Right atrium auricular region (tissue), 2 donors: ENCODE results near the gene CEP128. TPM values are rescaled to one million over a fixed set of nuclear protein-coding genes. Genes with fewer than 3 reads are reported as not detected.

Source experiments
- DNase-seq: peaks from one replicate; pipeline ENCODE4 v3.0.0-alpha.2; 2019; ENCODE audit warnings: low spot score
- H3K27ac ChIP-seq, 2 donors: fragments of 200-600 bp; sonication (generic); 1 replicate in 1 of 2; 2 replicates in 1 of 2; pipeline ENCODE4 v1.5.1; 2016 to 2019
- H3K27me3 ChIP-seq, 2 donors: fragments of 200-600 bp; sonication (generic); one replicate each; pipeline versions ENCODE4 v1.5.1 to v1.6.0; 2017 to 2019
- H3K36me3 ChIP-seq: fragments of 200-600 bp; sonication (generic); one replicate; pipeline ENCODE4 v1.5.1; 2016
- H3K4me1 ChIP-seq, 2 donors: fragments of 200-600 bp; sonication (generic); one replicate each; pipeline versions ENCODE4 v1.5.1 to v1.6.0; 2017 to 2019
- H3K4me3 ChIP-seq, 2 donors: fragments of 200-600 bp; sonication (generic); 1 replicate in 1 of 2; 2 replicates in 1 of 2; pipeline ENCODE4 v1.5.1; 2017 to 2019; ENCODE audit warnings: mild to moderate bottlenecking in 1 of 2, moderate library complexity in 1 of 2
- H3K9me3 ChIP-seq, 2 donors: fragments of 200-600 bp; sonication (generic); one replicate each; pipeline ENCODE4 v1.5.1; 2019
- CTCF ChIP-seq, 2 donors: fragments of 200-600 bp; sonication (generic); IDR thresholded peaks; one replicate each; pipeline ENCODE4 v1.5.1; 2019; ENCODE audit warnings: antibody characterized with exemption in 2 of 2
- total RNA-seq, 2 donors: library from RNA; depleted of rRNA; stranded (reverse); fragments of >200 nt; gene quantifications; one replicate each; pipeline ENCODE4 v1.1.0, GENCODE V29; 2016

CEP128 gene
- total RNA-seq, 2 donors from 2014 or later: 1.3 to 2.7 TPM

GRCh38 chr14:80705241-80705980 is 236.1 kb downstream of the CEP128 start:
- Histone ChIP-seq H3K27ac (no peak overlapping the region), H3K4me3 (no peak overlapping the region), H3K27me3 (no peaks in the 10 kb centered on the region), H3K9me3 (no peaks in the 10 kb centered on the region), H3K36me3 (no peaks in the 10 kb centered on the region), H3K4me1 (no peaks in the 10 kb centered on the region)
- DNase-seq: no peak
- no peak for TF ChIP-seq CTCF (IDR thresholded peaks at IDR 0.05)

- no peak for TF ChIP-seq CTCF (IDR thresholded peaks at IDR 0.05)
Observed at GRCh38 chr14:80700601-80701000, 240.9 kb downstream of the CEP128 start.

DNA sequence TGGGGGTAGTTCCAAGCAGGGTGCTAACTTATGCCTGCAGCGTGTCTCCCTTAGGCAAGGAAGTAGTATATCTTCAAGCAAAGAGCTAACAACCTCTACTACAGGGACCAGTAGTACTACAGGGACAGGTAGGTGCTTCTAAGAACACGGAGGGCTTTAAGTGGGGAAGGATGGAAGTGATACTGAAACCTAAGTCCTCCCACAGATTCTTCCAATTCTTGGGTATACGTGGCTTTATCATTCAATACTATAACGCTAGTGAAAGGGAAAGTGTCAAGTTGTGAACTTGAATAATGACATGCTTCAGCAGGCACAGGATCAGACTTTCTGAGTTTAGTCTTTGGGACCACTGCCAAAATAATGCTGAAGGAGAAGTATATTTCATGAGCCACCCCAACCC is 241.7 kb downstream of the CEP128 start:
- Histone ChIP-seq H3K27ac (no peak overlapping the region), H3K9me3 (no peaks in the 10 kb centered on the region)

More at GRCh38 chr14:80700601-80701000, 240.9 kb downstream of the CEP128 start:
- Histone ChIP-seq H3K4me3 (no peak overlapping the region), H3K4me1 (no peaks in the 10 kb centered on the region), H3K36me3 (no peaks in the 10 kb centered on the region), H3K27ac (no peak overlapping the region), H3K27me3 (no peaks in the 10 kb centered on the region), H3K9me3 (no peaks in the 10 kb centered on the region)
- no peak for DNase-seq

GRCh38 chr14:80698974-80699373 is 242.6 kb downstream of the CEP128 start:
- DNase-seq: no peak
- no peaks in the 10 kb centered on the region for H3K4me1 ChIP-seq
- H3K36me3 ChIP-seq: no peaks in the 10 kb centered on the region
- no peak overlapping the region for H3K27ac ChIP-seq
- no peak for TF ChIP-seq CTCF (IDR thresholded peaks at IDR 0.05)
- H3K9me3 ChIP-seq: no peaks in the 10 kb centered on the region
- H3K27me3 ChIP-seq: no peaks in the 10 kb centered on the region
- H3K4me3 ChIP-seq: no peak overlapping the region

More for the DNA sequence above, 241.7 kb downstream of the CEP128 start:
- Histone ChIP-seq H3K4me1 (no peaks in the 10 kb centered on the region), H3K27me3 (no peaks in the 10 kb centered on the region), H3K36me3 (no peaks in the 10 kb centered on the region), H3K4me3 (no peak overlapping the region)
- DNase-seq: no peak
- no peak for TF ChIP-seq CTCF (IDR thresholded peaks at IDR 0.05)

DNA sequence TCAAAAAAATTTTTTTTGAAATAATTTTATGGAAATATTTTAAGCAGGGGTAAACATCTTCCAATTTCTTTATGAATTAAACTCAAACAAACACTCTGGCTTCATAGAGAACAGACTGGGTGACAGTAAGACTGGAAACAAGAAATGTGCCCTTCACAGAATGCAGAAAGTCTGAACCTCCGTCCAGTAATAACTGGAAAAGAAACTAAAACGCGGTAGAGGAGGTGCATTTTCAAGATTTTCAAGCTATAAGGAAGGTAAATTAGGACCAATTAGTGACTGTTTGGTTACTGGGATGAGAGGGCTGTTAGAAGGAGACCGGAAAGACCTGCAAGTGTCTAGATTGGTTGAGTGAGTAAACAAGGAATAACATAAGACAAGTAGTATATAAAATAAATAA is 245.7 kb downstream of the CEP128 start:
- H3K4me1 ChIP-seq: no peaks in the 10 kb centered on the region
- no peaks in the 10 kb centered on the region for H3K36me3 ChIP-seq
- no peak overlapping the region for H3K27ac ChIP-seq
- no peak for TF ChIP-seq CTCF (IDR thresholded peaks at IDR 0.05)
- no peaks in the 10 kb centered on the region for H3K9me3 ChIP-seq
- no peak overlapping the region for H3K4me3 ChIP-seq
- H3K27me3 ChIP-seq: no peaks in the 10 kb centered on the region
- DNase-seq: no peak

- no peaks in the 10 kb centered on the region for H3K27me3 ChIP-seq
- TF ChIP-seq CTCF (IDR thresholded peaks at IDR 0.05): no peak
- no peak for DNase-seq
- no peak overlapping the region for H3K4me3 ChIP-seq
- H3K27ac ChIP-seq: no peak overlapping the region
- no peaks in the 10 kb centered on the region for H3K4me1 ChIP-seq
- no peaks in the 10 kb centered on the region for H3K9me3 ChIP-seq
- H3K36me3 ChIP-seq: no peaks in the 10 kb centered on the region
Observed at GRCh38 chr14:80692903-80693302, 248.6 kb downstream of the CEP128 start.
